Erythroblast (primary cell): ENCODE data around the gene PTMS.
A peak's percentile ranks its signal among the peaks of the same experiment; 100 is the strongest.

ENCODE experiments used
- DNase-seq, 2 experiments: peaks; one replicate each; lab custom pipeline; 2025; lab: John Stamatoyannopoulos, UW
- GATA1 ChIP-seq: IDR thresholded peaks from 2 replicates; pipeline ENCODE4 v1.6.1; 2011; ENCODE audit warnings: low read depth, mild to moderate bottlenecking, control low read depth, low read length, moderate library complexity
- POLR2A ChIP-seq: IDR thresholded peaks from 2 replicates; pipeline ENCODE4 v1.6.1; 2011; ENCODE audit warnings: mild to moderate bottlenecking, low read length

The PTMS gene

GRCh38 chr12:6771509-6772330 is 5.6 kb downstream of the PTMS start:
- TF ChIP-seq POLR2A (no peak), GATA1 (no peak)
- no peak for DNase-seq

- no peak for DNase-seq
- TF ChIP-seq POLR2A: no peak
- no peak for TF ChIP-seq GATA1
Measured at GRCh38 chr12:6772331-6772695, 6.2 kb downstream of the PTMS start, which contains the start of gene LAG3. Gene LAG3, plus strand, starts transcription at chr12:6772520. Its CDS starts 333 bp downstream, at chr12:6772853.

- TF ChIP-seq POLR2A (no peak), GATA1 (no peak)
- no peak for DNase-seq
Measured at GRCh38 chr12:6772726-6773589, 6.8 kb downstream of the PTMS start.

- TF ChIP-seq GATA1 (no peak), POLR2A (no peak)
- DNase-seq: no peak
Measured at GRCh38 chr12:6773590-6774351, 7.6 kb downstream of the PTMS start.

- DNase-seq: no peak
Measured at GRCh38 chr12:6774499-6775062, 8.4 kb downstream of the PTMS start.

GRCh38 chr12:6775185-6776174 is 9.3 kb downstream of the PTMS start:
- no peak for TF ChIP-seq POLR2A
- TF ChIP-seq GATA1: no peak
- DNase-seq: no peak

More at GRCh38 chr12:6774499-6775062, 8.4 kb downstream of the PTMS start:
- TF ChIP-seq POLR2A: no peak
- no peak for TF ChIP-seq GATA1

- DNase-seq: no peak
- TF ChIP-seq POLR2A (no peak), GATA1 (no peak)
Measured at GRCh38 chr12:6777386-6777785, 11.2 kb downstream of the PTMS start.

- DNase-seq: peak in 1 of 2 experiments; percentile 43
- TF ChIP-seq GATA1: no peak
- no peak for TF ChIP-seq POLR2A
Measured at GRCh38 chr12:6778217-6778573, 12.0 kb downstream of the PTMS start.

GRCh38 chr12:6778574-6779550 is 12.7 kb downstream of the PTMS start:
- TF ChIP-seq GATA1: no peak
- no peak for TF ChIP-seq POLR2A
- DNase-seq: peak; percentile 88 to 93

- TF ChIP-seq GATA1 (no peak), POLR2A (no peak)
Measured at GRCh38 chr12:6779708-6780432, 13.7 kb downstream of the PTMS start.

GRCh38 chr12:6780573-6780972 is 14.4 kb downstream of the PTMS start:
- no peak for DNase-seq
- TF ChIP-seq POLR2A (no peak), GATA1 (no peak)

More at GRCh38 chr12:6779708-6780432, 13.7 kb downstream of the PTMS start:
- DNase-seq: no peak
